MM.1S (cell line): ENCODE results near the gene PCDH20.

Experiments
- EZH2 ChIP-seq: fragments of 300-600 bp; sonication (generic); optimal IDR thresholded peaks from 2 replicates; pipeline ENCODE3; 2017; ENCODE audit warnings: low read depth, mild to moderate bottlenecking, antibody characterized with exemption, low read length, mixed read lengths
- TF ChIP-seq, protein P1 (sequence below): fragments of 300-600 bp; sonication (generic); IDR thresholded peaks from 2 replicates; pipeline ENCODE4 v1.5.1; 2016; ENCODE audit warnings: antibody characterized with exemption, low read length, mixed read lengths

- TF ChIP-seq, protein P1, sequence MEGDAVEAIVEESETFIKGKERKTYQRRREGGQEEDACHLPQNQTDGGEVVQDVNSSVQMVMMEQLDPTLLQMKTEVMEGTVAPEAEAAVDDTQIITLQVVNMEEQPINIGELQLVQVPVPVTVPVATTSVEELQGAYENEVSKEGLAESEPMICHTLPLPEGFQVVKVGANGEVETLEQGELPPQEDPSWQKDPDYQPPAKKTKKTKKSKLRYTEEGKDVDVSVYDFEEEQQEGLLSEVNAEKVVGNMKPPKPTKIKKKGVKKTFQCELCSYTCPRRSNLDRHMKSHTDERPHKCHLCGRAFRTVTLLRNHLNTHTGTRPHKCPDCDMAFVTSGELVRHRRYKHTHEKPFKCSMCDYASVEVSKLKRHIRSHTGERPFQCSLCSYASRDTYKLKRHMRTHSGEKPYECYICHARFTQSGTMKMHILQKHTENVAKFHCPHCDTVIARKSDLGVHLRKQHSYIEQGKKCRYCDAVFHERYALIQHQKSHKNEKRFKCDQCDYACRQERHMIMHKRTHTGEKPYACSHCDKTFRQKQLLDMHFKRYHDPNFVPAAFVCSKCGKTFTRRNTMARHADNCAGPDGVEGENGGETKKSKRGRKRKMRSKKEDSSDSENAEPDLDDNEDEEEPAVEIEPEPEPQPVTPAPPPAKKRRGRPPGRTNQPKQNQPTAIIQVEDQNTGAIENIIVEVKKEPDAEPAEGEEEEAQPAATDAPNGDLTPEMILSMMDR, result no peak
- TF ChIP-seq EZH2, result no peak
Observed at GRCh38 chr13:61362522-61362921, 53.1 kb downstream of the PCDH20 start.
